H1 (cell line): ENCODE measurements around the gene MYL6B. TPM values are rescaled to one million over a fixed set of nuclear protein-coding genes. Genes with fewer than 3 reads are reported as not detected.

Source experiments
- CTCF ChIA-PET: fragments of 300-600 bp; sonication (Branson Sonifier 250); formaldehyde crosslinking; loops from one replicate; lab custom pipeline; 2021; ENCODE audit not compliant: partially characterized antibody; lab: Charles Lee
- POLR2A ChIA-PET: fragments of 300-600 bp; sonication (Branson Sonifier 250); formaldehyde crosslinking; loops from one replicate; lab custom pipeline; 2021; ENCODE audit warnings: inconsistent platforms; ENCODE audit not compliant: partially characterized antibody; lab: Charles Lee
- DNase-seq, 2 experiments: peaks; one replicate each; pipeline versions ENCODE4 v3.0.0 to v3.0.0-alpha.2; 2010 to 2022; ENCODE audit warnings: low spot score in 2 of 2, low read depth in 1 of 2, mixed read lengths in 1 of 2
- FAIRE-seq: peaks from 2 replicates; lab custom pipeline; 2011; peaks lifted over from hg19 to GRCh38; lab: Jason Lieb, UNC
- H2AFZ ChIP-seq: 2 replicates; pipeline ENCODE4 v1.8.1; 2012; ENCODE audit warnings: low read length, inconsistent platforms
- H2AK5ac ChIP-seq: 2 replicates; pipeline ENCODE4 v1.6.1; 2013; ENCODE audit warnings: low read depth, low read length
- H2BK120ac ChIP-seq: replicated peaks from 2 replicates; pipeline ENCODE3; 2013; ENCODE audit warnings: low read depth, low read length, inconsistent platforms
- H2BK12ac ChIP-seq: 2 replicates; pipeline ENCODE4 v1.6.1; 2013; ENCODE audit warnings: low read depth, low read length
- H2BK15ac ChIP-seq: 2 replicates; pipeline ENCODE4 v1.6.1; 2013; ENCODE audit warnings: low read length
- H2BK20ac ChIP-seq: 2 replicates; pipeline ENCODE4 v1.6.1; 2013; ENCODE audit warnings: low read length
- H2BK5ac ChIP-seq: 2 replicates; pipeline ENCODE4 v1.6.1; 2013; ENCODE audit warnings: low read depth, low read length
- H3K14ac ChIP-seq: 2 replicates; pipeline ENCODE4 v1.6.1; 2013; ENCODE audit warnings: inconsistent platforms; ENCODE audit not compliant: insufficient read length
- H3K18ac ChIP-seq: 2 replicates; pipeline ENCODE4 v1.6.1; 2013; ENCODE audit warnings: low read length; ENCODE audit errors: extremely low read depth
- H3K23ac ChIP-seq: 2 replicates; pipeline ENCODE4 v1.6.1; 2013; ENCODE audit warnings: inconsistent platforms; ENCODE audit not compliant: insufficient read length
- H3K23me2 ChIP-seq: 2 replicates; pipeline ENCODE4 v1.6.1; 2013; ENCODE audit warnings: low read depth, low read length
- H3K27ac ChIP-seq: 2 replicates; pipeline ENCODE4 v1.6.1; 2011; ENCODE audit warnings: low read depth, low read length, inconsistent platforms
- H3K27me3 ChIP-seq, 4 experiments: replicated peaks in 1 of 4; 1 replicate in 1 of 4; 2 replicates in 3 of 4; pipeline versions ENCODE4 v1.6.1 to v1.8.1; 2011 to 2013; ENCODE audit warnings: low read length in 3 of 4, mild to moderate bottlenecking in 3 of 4, inconsistent platforms in 2 of 4, mixed read lengths in 2 of 4, moderate library complexity in 1 of 4; ENCODE audit not compliant: control insufficient read depth in 3 of 4, insufficient read depth in 3 of 4; ENCODE audit errors: extremely low read depth in 1 of 4
- H3K36me3 ChIP-seq, 4 experiments: 2 replicates each; pipeline versions ENCODE4 v1.6.1 to v1.8.1; 2011 to 2013; ENCODE audit warnings: mild to moderate bottlenecking in 4 of 4, low read length in 3 of 4, moderate library complexity in 2 of 4, control low read depth in 1 of 4, inconsistent platforms in 1 of 4; ENCODE audit not compliant: insufficient read depth in 4 of 4, control insufficient read depth in 2 of 4
- H3K4ac ChIP-seq: replicated peaks from 2 replicates; pipeline ENCODE3; 2013; ENCODE audit warnings: low read length, low read depth, mixed read lengths, inconsistent platforms; ENCODE audit not compliant: insufficient read length
- H3K4me1 ChIP-seq, 4 experiments: replicated peaks in 1 of 4; 1 replicate in 1 of 4; 2 replicates in 3 of 4; pipeline versions ENCODE4 v1.6.1 to v1.8.1; 2011 to 2013; ENCODE audit warnings: low read length in 3 of 4, inconsistent platforms in 2 of 4, mixed read lengths in 1 of 4; ENCODE audit not compliant: insufficient read depth in 4 of 4, control insufficient read depth in 3 of 4
- H3K4me2 ChIP-seq, 2 experiments: 2 replicates each; pipeline versions ENCODE4 v1.6.1 to v1.8.1; 2011 to 2013; ENCODE audit warnings: low read depth in 2 of 2, low read length in 2 of 2, control low read depth in 1 of 2, inconsistent platforms in 1 of 2, mild to moderate bottlenecking in 1 of 2; ENCODE audit not compliant: insufficient read depth in 1 of 2
- H3K4me3 ChIP-seq, 4 experiments: fragments of 200-600, 300-600 bp in 1 of 4; sonication (generic), shearing (Covaris generic), sonication (Bioruptor Twin) in 1 of 4; 2 replicates each; pipeline versions ENCODE4 v1.5.1 to v1.8.1; 2011 to 2016; ENCODE audit warnings: low read length in 4 of 4, low read depth in 3 of 4, control low read depth in 2 of 4, inconsistent platforms in 2 of 4, mild to moderate bottlenecking in 2 of 4, mixed read lengths in 1 of 4, moderate library complexity in 1 of 4; ENCODE audit not compliant: insufficient read depth in 2 of 4; ENCODE audit errors: extremely low read depth in 1 of 4
- H3K56ac ChIP-seq: replicated peaks from 2 replicates; pipeline ENCODE3; 2013; ENCODE audit warnings: low read depth, mild to moderate bottlenecking, mixed read lengths, low read length, inconsistent platforms; ENCODE audit not compliant: insufficient read length
- H3K79me1 ChIP-seq: 2 replicates; pipeline ENCODE4 v1.6.1; 2013; ENCODE audit warnings: low read depth, low read length, control low read depth
- H3K79me2 ChIP-seq, 2 experiments: 2 replicates each; pipeline versions ENCODE4 v1.6.1 to v1.8.1; 2012 to 2013; ENCODE audit warnings: low read length in 2 of 2, mild to moderate bottlenecking in 2 of 2, inconsistent platforms in 1 of 2; ENCODE audit not compliant: insufficient read depth in 2 of 2, control insufficient read depth in 1 of 2
- H3K9ac ChIP-seq, 4 experiments: replicated peaks in 1 of 4; 1 replicate in 1 of 4; 2 replicates in 3 of 4; pipeline versions ENCODE4 v1.6.1 to v1.8.1; 2011 to 2013; ENCODE audit warnings: low read depth in 3 of 4, low read length in 3 of 4, control low read depth in 2 of 4, mild to moderate bottlenecking in 2 of 4, moderate library complexity in 2 of 4, inconsistent platforms in 1 of 4; ENCODE audit errors: extremely low read depth in 1 of 4
- H3K9me3 ChIP-seq, 2 experiments: 2 replicates each; pipeline versions ENCODE4 v1.6.1 to v1.8.1; 2012 to 2013; ENCODE audit warnings: mild to moderate bottlenecking in 2 of 2, moderate library complexity in 2 of 2, control low read depth in 1 of 2, inconsistent platforms in 1 of 2, low read depth in 1 of 2, low read length in 1 of 2, mixed read lengths in 1 of 2; ENCODE audit not compliant: insufficient read depth in 2 of 2
- H4K20me1 ChIP-seq, 2 experiments: replicated peaks in 1 of 2; 2 replicates each; pipeline versions ENCODE3 to v1.8.1; 2011 to 2013; ENCODE audit warnings: inconsistent platforms in 2 of 2, low read length in 2 of 2, mild to moderate bottlenecking in 1 of 2; ENCODE audit not compliant: insufficient read depth in 2 of 2, control insufficient read depth in 1 of 2
- H4K5ac ChIP-seq: 2 replicates; pipeline ENCODE4 v1.6.1; 2013; ENCODE audit warnings: low read length, low read depth, mixed read lengths, inconsistent platforms; ENCODE audit not compliant: insufficient read length
- H4K8ac ChIP-seq: 2 replicates; pipeline ENCODE4 v1.8.0; 2013; ENCODE audit warnings: mild to moderate bottlenecking, moderate library complexity, low read length, inconsistent platforms; ENCODE audit not compliant: insufficient read depth; ENCODE audit errors: extremely low read depth
- H4K91ac ChIP-seq: replicated peaks from 2 replicates; pipeline ENCODE3; 2013; ENCODE audit warnings: low read length, mixed read lengths, inconsistent platforms; ENCODE audit not compliant: insufficient read length
- NRF1 ChIP-seq: IDR thresholded peaks from 2 replicates; pipeline ENCODE4 v1.6.1; 2011; ENCODE audit warnings: mild to moderate bottlenecking, low read depth, low read length, improper control_type of control experiment
- ZNF274 ChIP-seq: IDR thresholded peaks from 2 replicates; pipeline ENCODE4 v1.7.0; 2012; ENCODE audit warnings: low read length, borderline replicate concordance; ENCODE audit errors: extremely low read depth
- WGBS, 2 experiments: shearing (Covaris generic) in 1 of 2; methylation state at CpG; one replicate each; pipeline versions ENCODE4 v1.1.6 to v1.1.7; 2013 to 2015; ENCODE audit warnings: low lambda C conversion rate in 2 of 2, mixed read lengths in 2 of 2, inconsistent platforms in 1 of 2, low coverage in 1 of 2, missing lambda C conversion rate in 1 of 2; ENCODE audit not compliant: insufficient replicate concordance in 2 of 2, insufficient coverage in 1 of 2, insufficient read length in 1 of 2; ENCODE audit errors: extremely low coverage in 1 of 2, missing lambda C conversion rate in 1 of 2; 5-methylcytosine and 5-hydroxymethylcytosine counted together
- polyA plus RNA-seq, 7 experiments: library from polyadenylated mRNA; depleted of rRNA in 3 of 7; stranded (reverse) in 5 of 7; unstranded in 2 of 7; fragments of >200 nt in 5 of 7; fragments of 200-250 nt in 2 of 7; gene quantifications; 1 replicate in 5 of 7; 2 replicates in 1 of 7; 4 replicates in 1 of 7; pipeline versions ENCODE4 v1.2.1 to v1.2.3, GENCODE V29; 2011 to 2013; ENCODE audit warnings: missing spikeins in 2 of 7, mixed read lengths in 2 of 7
- total RNA-seq: library from RNA; stranded (reverse); fragmentation: NEBNext Ultra II Directional; extraction: Animal tissue kit (Norgen Biotek cat#: 25700); gene quantifications from 2 replicates; pipeline ENCODE4 v1.2.1, GENCODE V29; 2021

Gene MYL6B
- total and polyA plus RNA-seq, 2 of the 8 experiments (the other 6 are each of a cell fraction or from before 2014, with no cell fraction given), result 163 to 202 TPM

GRCh38 chr12:56202366-56202765, 50.0 kb downstream of the MYL6B start:
- Histone ChIP-seq H2AK5ac (no peak overlapping the region), H2AFZ (no peak overlapping the region), H2BK5ac (no peak overlapping the region), H3K4me3 (no peak overlapping the region), H3K23me2 (no peaks in the 10 kb centered on the region), H2BK20ac (no peak overlapping the region), H4K91ac (no peak overlapping the region), H3K9me3 (no peaks in the 10 kb centered on the region), H3K79me2 (no peaks in the 10 kb centered on the region), H2BK12ac (no peak overlapping the region), H3K56ac (no peak overlapping the region), H2BK120ac (no peak overlapping the region), H3K4me2 (no peak overlapping the region), H3K79me1 (no peaks in the 10 kb centered on the region), H3K36me3 (peaks cover 8 to 27% (median 17%) of the 10 kb centered on the region in 4 experiments), H4K5ac (no peak overlapping the region), H3K23ac (no peak overlapping the region), H3K4ac (no peak overlapping the region), H3K27me3 (no peaks in the 10 kb centered on the region), H4K20me1 (no peaks in the 10 kb centered on the region), H4K8ac (no peak overlapping the region), H3K18ac (no peak overlapping the region), H2BK15ac (no peak overlapping the region), H3K27ac (no peak overlapping the region), H3K14ac (no peak overlapping the region), H3K9ac (no peak overlapping the region), H3K4me1 (no peaks in the 10 kb centered on the region)
- POLR2A ChIA-PET, result interaction anchor here (0.9 to 17.4 kb wide), 11 partner anchors 11 to 98 kb away, joined by 3 to 203 read pairs (median 5); partner anchors contain the start of genes PA2G4, RNF41 and SMARCC2
- no peak for DNase-seq
- FAIRE-seq, result no peak
- CTCF ChIA-PET, result interaction anchor here (1.1 to 12.3 kb wide), 5 partner anchors 12 to 47 kb away, joined by 3 to 111 read pairs (median 3); partner anchors contain the start of genes RNF41 and SMARCC2
- WGBS, 2 experiments, result 87% methylated on average over 1 of the region's 1 CpG; no CpG with 5 or more reads in 1 of the 2 experiments
- no peak for TF ChIP-seq ZNF274
- no peak for TF ChIP-seq NRF1
